ENCODE measurements around the gene GIT2. TPM values are rescaled to one million over a fixed set of nuclear protein-coding genes. Genes with fewer than 3 reads are reported as not detected.

Gene GIT2
- total RNA-seq, 1 donor from 2014 or later: 38.4 TPM

GRCh38 chr12:109925185-109925840 is 70.9 kb downstream of the GIT2 start:
- Mint-ChIP-seq H3K4me3 (no peak overlapping the region), H3K27me3 (no peaks in the 10 kb centered on the region), H3K36me3 (peaks cover 12% of the 10 kb centered on the region), H3K27ac (no peak overlapping the region), H3K9me3 (no peaks in the 10 kb centered on the region), H3K4me1 (ENCODE audit: unreplicated experiment) (peaks cover 8% of the 10 kb centered on the region)
- no peak for TF ChIP-seq CTCF (conservative IDR thresholded peaks at IDR 0.05)
- DNase-seq (ENCODE audit: extremely low spot score, unreplicated experiment): no peak

- no peak overlapping the region for H3K27ac Mint-ChIP-seq
- no peaks in the 10 kb centered on the region for H3K27me3 Mint-ChIP-seq
- no peak overlapping the region for H3K4me3 Mint-ChIP-seq
- DNase-seq (ENCODE audit: extremely low spot score, unreplicated experiment): no peak
- H3K36me3 Mint-ChIP-seq: peaks cover 20% of the 10 kb centered on the region
- peaks cover 8% of the 10 kb centered on the region for H3K4me1 Mint-ChIP-seq (ENCODE audit: unreplicated experiment)
- TF ChIP-seq CTCF (conservative IDR thresholded peaks at IDR 0.05): no peak
- H3K9me3 Mint-ChIP-seq: no peaks in the 10 kb centered on the region
Observed at GRCh38 chr12:109923481-109924245, 72.5 kb downstream of the GIT2 start.

- Mint-ChIP-seq H3K4me1 (ENCODE audit: unreplicated experiment) (peaks cover 8% of the 10 kb centered on the region), H3K27ac (no peak overlapping the region), H3K4me3 (no peak overlapping the region), H3K9me3 (no peaks in the 10 kb centered on the region), H3K36me3 (peaks cover 21% of the 10 kb centered on the region), H3K27me3 (no peaks in the 10 kb centered on the region)
- TF ChIP-seq CTCF (conservative IDR thresholded peaks at IDR 0.05): no peak
- no peak for DNase-seq (ENCODE audit: extremely low spot score, unreplicated experiment)
Observed at GRCh38 chr12:109923038-109923437, 73.1 kb downstream of the GIT2 start.

GRCh38 chr12:109921982-109922381 is 74.2 kb downstream of the GIT2 start:
- no peak overlapping the region for H3K4me3 Mint-ChIP-seq
- H3K27me3 Mint-ChIP-seq: no peaks in the 10 kb centered on the region
- H3K4me1 Mint-ChIP-seq (ENCODE audit: unreplicated experiment): peaks cover 4% of the 10 kb centered on the region
- DNase-seq (ENCODE audit: extremely low spot score, unreplicated experiment): no peak
- H3K9me3 Mint-ChIP-seq: no peaks in the 10 kb centered on the region
- TF ChIP-seq CTCF (conservative IDR thresholded peaks at IDR 0.05): no peak
- no peak overlapping the region for H3K27ac Mint-ChIP-seq
- H3K36me3 Mint-ChIP-seq: peaks cover 20% of the 10 kb centered on the region

GRCh38 chr12:109920261-109920780 is 75.8 kb downstream of the GIT2 start:
- TF ChIP-seq CTCF (conservative IDR thresholded peaks at IDR 0.05): no peak
- Mint-ChIP-seq H3K27ac (no peak overlapping the region), H3K36me3 (peaks cover 24% of the 10 kb centered on the region), H3K4me3 (no peak overlapping the region), H3K4me1 (ENCODE audit: unreplicated experiment) (peaks cover 4% of the 10 kb centered on the region), H3K27me3 (no peaks in the 10 kb centered on the region), H3K9me3 (no peaks in the 10 kb centered on the region)
- no peak for DNase-seq (ENCODE audit: extremely low spot score, unreplicated experiment)

Measured in type B pancreatic cell (in vitro differentiated cells).